Parathyroid adenoma (tissue), 2 donors: ENCODE data around the gene GNG5.

Source experiments
- H2AFZ ChIP-seq: fragments of 300-600 bp; sonication (generic); one replicate; pipeline ENCODE4 v1.7.0; 2017; ENCODE audit warnings: antibody characterized with exemption, mild to moderate bottlenecking
- H3K27ac ChIP-seq: fragments of 300-600 bp; sonication (generic); one replicate; pipeline ENCODE4 v1.7.0; 2017
- H3K27me3 ChIP-seq: fragments of 300-600 bp; sonication (generic); one replicate; pipeline ENCODE4 v1.7.0; 2017; ENCODE audit warnings: low read length; ENCODE audit not compliant: control insufficient read depth, insufficient read depth
- H3K36me3 ChIP-seq: fragments of 300-600 bp; sonication (generic); one replicate; pipeline ENCODE4 v1.7.0; 2017; ENCODE audit warnings: low read length; ENCODE audit not compliant: control insufficient read depth, insufficient read depth
- H3K4me1 ChIP-seq: fragments of 300-600 bp; sonication (generic); one replicate; pipeline ENCODE4 v1.7.0; 2017; ENCODE audit warnings: control low read depth
- H3K4me2 ChIP-seq: fragments of 300-600 bp; sonication (generic); one replicate; pipeline ENCODE4 v1.7.0; 2017; ENCODE audit warnings: low read length
- H3K4me3 ChIP-seq: fragments of 300-600 bp; sonication (generic); one replicate; pipeline ENCODE4 v1.7.0; 2017; ENCODE audit warnings: low read depth, low read length
- H3K79me2 ChIP-seq: fragments of 300-600 bp; sonication (generic); one replicate; pipeline ENCODE4 v1.7.0; 2017; ENCODE audit warnings: control low read depth
- H3K9ac ChIP-seq: fragments of 300-600 bp; sonication (generic); one replicate; pipeline ENCODE4 v1.7.0; 2017; ENCODE audit warnings: mild to moderate bottlenecking
- H3K9me3 ChIP-seq: fragments of 300-600 bp; sonication (generic); one replicate; pipeline ENCODE4 v1.7.0; 2017; ENCODE audit warnings: low read length; ENCODE audit not compliant: control insufficient read depth
- CTCF ChIP-seq: fragments of 300-600 bp; sonication (generic); IDR thresholded peaks from one replicate; pipeline ENCODE4 v1.7.0; 2017; ENCODE audit warnings: antibody characterized with exemption, mild to moderate bottlenecking
- donor health status: primary hyperparathyroidism.

Gene GNG5

GRCh38 chr1:84506002-84506728 is at the start of gene GNG5, which contains the start of gene SPATA1:
GNG5 (minus strand) TSS chr1:84506581; CDS start chr1:84506091, 490 bp downstream.
SPATA1 (plus strand) TSS chr1:84506386; CDS start chr1:84516360, 9,974 bp downstream.
- H3K36me3 ChIP-seq: no peaks in the 10 kb centered on the region
- H3K79me2 ChIP-seq: peaks cover 2% of the 10 kb centered on the region
- H3K4me1 ChIP-seq: peaks cover 4% of the 10 kb centered on the region
- no peak for TF ChIP-seq CTCF
- no peak within 1 kb of the TSS for H3K9ac ChIP-seq
- H2AFZ ChIP-seq: peak within 1 kb of the TSS; percentile 87
- peak within 1 kb of the TSS; percentile 88 for H3K4me2 ChIP-seq
- H3K4me3 ChIP-seq: peak within 1 kb of the TSS; percentile 93
- H3K9me3 ChIP-seq: no peaks in the 10 kb centered on the region
- H3K27ac ChIP-seq: peak within 1 kb of the TSS; percentile 86
- H3K27me3 ChIP-seq: no peaks in the 10 kb centered on the region

GRCh38 chr1:84550826-84551225 is 44.4 kb upstream of the GNG5 start:
- H3K4me1 ChIP-seq: no peaks in the 10 kb centered on the region
- TF ChIP-seq CTCF: no peak

GRCh38 chr1:84541679-84542078 is 35.3 kb upstream of the GNG5 start:
- H3K27ac ChIP-seq: no peak overlapping the region
- H3K9ac ChIP-seq: no peak overlapping the region
- no peak overlapping the region for H3K4me3 ChIP-seq
- H3K4me1 ChIP-seq: no peaks in the 10 kb centered on the region
- no peaks in the 10 kb centered on the region for H3K9me3 ChIP-seq
- H2AFZ ChIP-seq: no peak overlapping the region
- H3K79me2 ChIP-seq: no peaks in the 10 kb centered on the region
- H3K4me2 ChIP-seq: no peak overlapping the region
- no peaks in the 10 kb centered on the region for H3K36me3 ChIP-seq
- H3K27me3 ChIP-seq: no peaks in the 10 kb centered on the region
- no peak for TF ChIP-seq CTCF

More at GRCh38 chr1:84550826-84551225, 44.4 kb upstream of the GNG5 start:
- Histone ChIP-seq H3K9ac (no peak overlapping the region), H2AFZ (no peak overlapping the region), H3K4me3 (no peak overlapping the region), H3K4me2 (no peak overlapping the region), H3K27me3 (no peaks in the 10 kb centered on the region), H3K9me3 (no peaks in the 10 kb centered on the region), H3K27ac (no peak overlapping the region), H3K36me3 (no peaks in the 10 kb centered on the region), H3K79me2 (no peaks in the 10 kb centered on the region)

DNA sequence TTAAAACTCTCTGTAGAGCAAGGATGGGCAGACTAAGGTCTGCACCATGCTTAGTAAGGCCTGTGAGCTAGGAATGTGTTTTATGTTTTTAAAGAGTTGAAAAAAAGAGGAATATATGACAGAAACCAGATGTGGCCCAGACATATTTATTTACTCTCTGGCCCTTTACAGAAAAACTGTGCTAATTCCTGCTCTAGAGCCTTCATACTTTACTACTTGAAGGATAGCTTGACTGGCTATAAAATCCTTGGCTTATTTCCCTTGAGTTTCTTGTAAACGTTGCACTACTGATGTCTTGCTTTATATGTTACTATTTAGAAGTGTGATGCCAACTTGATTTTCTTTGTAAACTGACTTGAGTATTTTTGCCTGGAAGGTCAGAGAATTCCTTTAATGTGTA is 34.4 kb upstream of the GNG5 start:
- Histone ChIP-seq H2AFZ (no peak overlapping the region), H3K4me2 (no peak overlapping the region), H3K4me1 (no peaks in the 10 kb centered on the region), H3K9me3 (no peaks in the 10 kb centered on the region), H3K79me2 (no peaks in the 10 kb centered on the region), H3K9ac (no peak overlapping the region), H3K27me3 (no peaks in the 10 kb centered on the region), H3K27ac (no peak overlapping the region), H3K36me3 (no peaks in the 10 kb centered on the region), H3K4me3 (no peak overlapping the region)
- no peak for TF ChIP-seq CTCF

DNA sequence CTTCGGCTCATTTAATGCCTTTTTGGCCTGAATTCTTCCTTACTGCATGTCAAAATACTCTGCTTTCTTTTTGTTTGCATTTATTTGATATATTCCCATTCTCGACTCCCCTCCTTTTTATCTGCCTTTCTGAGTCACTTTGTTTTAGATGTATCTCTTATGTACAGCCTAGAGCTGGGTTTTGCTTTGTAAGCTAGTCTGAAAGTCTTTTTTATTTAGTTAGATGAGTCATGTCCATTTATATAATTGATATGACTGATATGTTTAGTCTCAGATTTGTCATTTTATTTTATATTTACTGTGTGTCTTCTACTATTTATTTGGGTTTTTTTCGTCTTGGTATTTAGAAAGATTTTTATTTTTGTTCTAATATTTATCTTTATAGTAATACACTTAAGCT is 33.6 kb upstream of the GNG5 start:
- no peak overlapping the region for H3K27ac ChIP-seq
- no peaks in the 10 kb centered on the region for H3K79me2 ChIP-seq
- no peak overlapping the region for H3K9ac ChIP-seq
- H3K9me3 ChIP-seq: no peaks in the 10 kb centered on the region
- H2AFZ ChIP-seq: no peak overlapping the region
- no peaks in the 10 kb centered on the region for H3K36me3 ChIP-seq
- H3K27me3 ChIP-seq: no peaks in the 10 kb centered on the region
- TF ChIP-seq CTCF: no peak
- H3K4me2 ChIP-seq: no peak overlapping the region
- no peaks in the 10 kb centered on the region for H3K4me1 ChIP-seq
- H3K4me3 ChIP-seq: no peak overlapping the region
